Measurements from ENCODE around the gene PRDX5. TPM values are rescaled to one million over a fixed set of nuclear protein-coding genes. Genes with fewer than 3 reads are reported as not detected.

Gene PRDX5
- total RNA-seq, 1 donor from 2014 or later, result 229 TPM

- H3K4me3 ChIP-seq, result no peak overlapping the region
- H3K27ac ChIP-seq, result no peak overlapping the region
- H3K36me3 ChIP-seq, result peaks cover 0 to 79% of the 10 kb centered on the region in 2 donors
- intact Hi-C loops (cut with DNase I), result no loop called here
- DNase-seq (ENCODE audit: extremely low spot score in 2 of 2), result no peak
- no peaks in the 10 kb centered on the region for H3K9me3 ChIP-seq
- H3K4me1 ChIP-seq, result peaks cover 6% of the 10 kb centered on the region
- no peaks in the 10 kb centered on the region for H3K27me3 ChIP-seq
- TF ChIP-seq CTCF (IDR thresholded peaks at IDR 0.05) (no peak), POLR2AphosphoS5 (IDR thresholded peaks at IDR 0.05; ENCODE audit: insufficient read depth in 1 of 2, low read depth in 1 of 2) (no peak), POLR2A (IDR thresholded peaks at IDR 0.05) (no peak)
These were observed 47.0 kb downstream of the PRDX5 start for GRCh38 chr11:64364911-64365310.

GRCh38 chr11:64366751-64367150, 48.8 kb downstream of the PRDX5 start:
- no peaks in the 10 kb centered on the region for H3K4me1 ChIP-seq
- peaks cover 0 to 80% of the 10 kb centered on the region in 2 donors for H3K36me3 ChIP-seq
- H3K27ac ChIP-seq, result no peak overlapping the region
- no peak for DNase-seq (ENCODE audit: extremely low spot score in 2 of 2)
- no peaks in the 10 kb centered on the region for H3K9me3 ChIP-seq
- intact Hi-C loops (cut with DNase I), result no loop called here
- no peaks in the 10 kb centered on the region for H3K27me3 ChIP-seq
- TF ChIP-seq POLR2AphosphoS5 (IDR thresholded peaks at IDR 0.05; ENCODE audit: insufficient read depth in 1 of 2, low read depth in 1 of 2) (no peak), POLR2A (IDR thresholded peaks at IDR 0.05) (no peak), CTCF (IDR thresholded peaks at IDR 0.05) (no peak)
- no peak overlapping the region for H3K4me3 ChIP-seq

- no peak for DNase-seq (ENCODE audit: extremely low spot score in 2 of 2)
- no peaks in the 10 kb centered on the region for H3K9me3 ChIP-seq
- TF ChIP-seq CTCF (IDR thresholded peaks at IDR 0.05) (no peak), POLR2A (IDR thresholded peaks at IDR 0.05) (no peak), POLR2AphosphoS5 (IDR thresholded peaks at IDR 0.05; ENCODE audit: insufficient read depth in 1 of 2, low read depth in 1 of 2) (no peak)
- H3K27me3 ChIP-seq, result no peaks in the 10 kb centered on the region
- H3K36me3 ChIP-seq, result peaks cover 0 to 66% of the 10 kb centered on the region in 2 donors
- H3K27ac ChIP-seq, result no peak overlapping the region
- H3K4me1 ChIP-seq, result no peaks in the 10 kb centered on the region
- H3K4me3 ChIP-seq, result no peak overlapping the region
- intact Hi-C loops (cut with DNase I), result no loop called here
These were observed 50.2 kb downstream of the PRDX5 start for GRCh38 chr11:64367931-64368672.

- H3K27ac ChIP-seq, result no peak overlapping the region
- intact Hi-C loops (cut with DNase I), result no loop called here
- no peaks in the 10 kb centered on the region for H3K4me1 ChIP-seq
- TF ChIP-seq POLR2AphosphoS5 (IDR thresholded peaks at IDR 0.05; ENCODE audit: insufficient read depth in 1 of 2, low read depth in 1 of 2) (no peak), CTCF (IDR thresholded peaks at IDR 0.05) (no peak), POLR2A (IDR thresholded peaks at IDR 0.05) (no peak)
- no peaks in the 10 kb centered on the region for H3K9me3 ChIP-seq
- H3K27me3 ChIP-seq, result no peaks in the 10 kb centered on the region
- no peak for DNase-seq (ENCODE audit: extremely low spot score in 2 of 2)
- H3K36me3 ChIP-seq, result peaks cover 0 to 60% of the 10 kb centered on the region in 2 donors
- H3K4me3 ChIP-seq, result no peak overlapping the region
These were observed 50.8 kb downstream of the PRDX5 start for GRCh38 chr11:64368673-64369074.
